CD4-positive, alpha-beta T cell treated with Interleukin-10 for 1 hour (primary cell): ENCODE results near the gene DNAJC13.
A peak's percentile ranks its signal among the peaks of the same experiment; 100 is the strongest.
"Not testable (repeated sequence)": the region's sequence is repeated elsewhere in the genome, so short reads cannot be mapped to it uniquely, and the experiment has no call there.

Experiments
- DNase-seq: peaks from one replicate; pipeline ENCODE4 v3.0.0-alpha.2; 2020

The DNAJC13 gene, protein sequence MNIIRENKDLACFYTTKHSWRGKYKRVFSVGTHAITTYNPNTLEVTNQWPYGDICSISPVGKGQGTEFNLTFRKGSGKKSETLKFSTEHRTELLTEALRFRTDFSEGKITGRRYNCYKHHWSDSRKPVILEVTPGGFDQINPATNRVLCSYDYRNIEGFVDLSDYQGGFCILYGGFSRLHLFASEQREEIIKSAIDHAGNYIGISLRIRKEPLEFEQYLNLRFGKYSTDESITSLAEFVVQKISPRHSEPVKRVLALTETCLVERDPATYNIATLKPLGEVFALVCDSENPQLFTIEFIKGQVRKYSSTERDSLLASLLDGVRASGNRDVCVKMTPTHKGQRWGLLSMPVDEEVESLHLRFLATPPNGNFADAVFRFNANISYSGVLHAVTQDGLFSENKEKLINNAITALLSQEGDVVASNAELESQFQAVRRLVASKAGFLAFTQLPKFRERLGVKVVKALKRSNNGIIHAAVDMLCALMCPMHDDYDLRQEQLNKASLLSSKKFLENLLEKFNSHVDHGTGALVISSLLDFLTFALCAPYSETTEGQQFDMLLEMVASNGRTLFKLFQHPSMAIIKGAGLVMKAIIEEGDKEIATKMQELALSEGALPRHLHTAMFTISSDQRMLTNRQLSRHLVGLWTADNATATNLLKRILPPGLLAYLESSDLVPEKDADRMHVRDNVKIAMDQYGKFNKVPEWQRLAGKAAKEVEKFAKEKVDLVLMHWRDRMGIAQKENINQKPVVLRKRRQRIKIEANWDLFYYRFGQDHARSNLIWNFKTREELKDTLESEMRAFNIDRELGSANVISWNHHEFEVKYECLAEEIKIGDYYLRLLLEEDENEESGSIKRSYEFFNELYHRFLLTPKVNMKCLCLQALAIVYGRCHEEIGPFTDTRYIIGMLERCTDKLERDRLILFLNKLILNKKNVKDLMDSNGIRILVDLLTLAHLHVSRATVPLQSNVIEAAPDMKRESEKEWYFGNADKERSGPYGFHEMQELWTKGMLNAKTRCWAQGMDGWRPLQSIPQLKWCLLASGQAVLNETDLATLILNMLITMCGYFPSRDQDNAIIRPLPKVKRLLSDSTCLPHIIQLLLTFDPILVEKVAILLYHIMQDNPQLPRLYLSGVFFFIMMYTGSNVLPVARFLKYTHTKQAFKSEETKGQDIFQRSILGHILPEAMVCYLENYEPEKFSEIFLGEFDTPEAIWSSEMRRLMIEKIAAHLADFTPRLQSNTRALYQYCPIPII (N-terminal part only)

DNA sequence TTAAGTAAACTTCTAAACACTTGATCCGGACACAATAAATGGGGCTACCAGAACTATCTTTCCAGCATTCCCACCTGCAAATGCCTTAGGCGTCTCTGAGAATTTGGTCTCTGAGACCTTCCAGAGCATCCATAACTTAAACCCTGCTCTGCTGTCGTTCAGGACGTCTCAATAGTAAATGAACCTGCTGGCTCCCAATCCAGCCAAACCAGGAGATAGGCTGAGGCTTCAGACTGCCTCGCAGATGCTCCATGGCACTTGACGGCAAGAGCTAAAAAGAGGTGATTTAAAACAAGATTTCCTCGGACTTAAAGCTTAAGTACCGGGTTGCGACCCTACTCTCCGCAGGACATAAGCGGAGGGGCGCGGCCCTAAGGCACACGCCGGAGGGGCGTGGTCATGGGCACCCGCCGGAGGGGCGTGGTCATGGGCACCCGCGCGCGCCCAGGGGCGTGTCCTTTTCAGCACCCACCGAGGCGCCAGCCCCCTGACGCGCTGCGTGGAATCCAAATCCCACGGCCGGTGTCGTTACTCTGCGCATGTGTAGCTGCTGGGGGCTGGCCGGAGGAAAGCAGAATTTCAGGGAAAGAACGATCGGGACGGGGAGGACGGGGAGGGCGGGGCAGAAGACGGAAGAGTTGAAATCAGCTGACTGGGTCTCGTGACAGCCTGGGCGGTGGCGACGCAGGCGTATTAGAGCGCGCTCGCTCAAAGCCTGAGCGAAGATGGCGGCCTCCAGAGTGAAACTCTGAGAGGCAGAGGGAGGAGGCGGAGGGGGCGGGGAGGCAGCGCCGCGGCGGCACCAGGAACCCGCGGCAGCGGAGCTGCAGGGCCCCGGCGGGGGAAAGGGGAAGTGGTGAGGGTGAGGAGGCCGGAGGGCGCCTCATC is at the start of gene DNAJC13:
TSS of gene DNAJC13 (plus strand) at position 696 of the 888 bp plus-strand sequence. CDS start 17,049 bp downstream, outside the sequence.
- peak; percentile 94 for DNase-seq

DNA sequence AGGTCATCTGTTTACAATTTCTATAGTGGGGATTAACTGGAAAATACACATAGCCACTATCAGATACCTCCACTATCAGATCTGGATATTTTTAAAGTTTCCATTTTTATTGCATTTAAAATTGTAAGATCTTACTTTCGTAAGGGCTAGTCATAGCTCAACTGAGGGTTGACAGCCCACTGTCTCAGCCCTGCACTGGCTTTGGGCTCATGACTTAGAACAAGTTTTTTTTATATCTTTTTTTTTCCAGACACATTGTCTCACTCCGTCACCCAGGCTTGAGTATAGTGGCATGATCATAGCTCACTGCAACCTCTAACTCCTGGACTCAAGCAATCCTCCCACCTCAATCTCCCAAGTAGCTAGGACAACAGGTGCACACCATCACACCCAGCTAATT is 48.8 kb upstream of the DNAJC13 start:
- no peak for DNase-seq

DNA sequence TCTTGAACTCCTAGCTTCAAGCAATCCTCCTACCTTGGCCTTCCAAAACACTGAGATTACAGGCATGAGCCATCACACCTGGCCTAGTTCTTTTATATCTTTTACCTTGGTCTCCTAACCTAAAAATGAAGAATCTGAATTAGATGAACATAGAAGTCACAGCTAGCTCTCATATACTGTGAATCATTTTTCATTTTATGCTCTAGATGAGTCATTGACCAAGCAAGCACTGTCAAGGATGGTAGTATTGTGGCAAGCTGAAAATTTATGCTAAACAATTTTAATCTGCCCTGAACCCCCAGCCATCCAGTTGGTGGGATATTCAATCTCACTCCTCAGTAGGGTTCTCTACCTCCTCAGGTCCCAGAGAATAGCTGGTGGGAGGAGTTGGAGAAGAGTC is 48.3 kb upstream of the DNAJC13 start:
- no peak for DNase-seq

DNA sequence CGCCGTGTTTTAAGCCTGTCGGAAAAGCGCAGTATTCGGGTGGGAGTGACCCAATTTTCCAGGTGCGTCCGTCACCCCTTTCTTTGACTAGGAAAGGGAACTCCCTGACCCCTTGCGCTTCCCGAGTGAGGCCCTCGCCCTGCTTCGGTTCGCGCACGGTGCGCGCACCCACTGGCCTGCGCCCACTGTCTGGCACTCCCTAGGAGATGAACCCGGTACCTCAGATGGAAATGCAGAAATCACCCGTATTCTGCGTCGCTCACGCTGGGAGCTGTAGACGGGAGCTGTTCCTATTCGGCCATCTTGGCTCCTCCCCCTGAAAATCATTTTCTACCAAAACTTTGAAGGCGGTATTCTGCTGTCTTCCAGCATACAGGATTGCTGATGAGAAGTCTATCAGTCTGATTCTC is 40.4 kb upstream of the DNAJC13 start:
- DNase-seq: not testable (repeated sequence)

DNA sequence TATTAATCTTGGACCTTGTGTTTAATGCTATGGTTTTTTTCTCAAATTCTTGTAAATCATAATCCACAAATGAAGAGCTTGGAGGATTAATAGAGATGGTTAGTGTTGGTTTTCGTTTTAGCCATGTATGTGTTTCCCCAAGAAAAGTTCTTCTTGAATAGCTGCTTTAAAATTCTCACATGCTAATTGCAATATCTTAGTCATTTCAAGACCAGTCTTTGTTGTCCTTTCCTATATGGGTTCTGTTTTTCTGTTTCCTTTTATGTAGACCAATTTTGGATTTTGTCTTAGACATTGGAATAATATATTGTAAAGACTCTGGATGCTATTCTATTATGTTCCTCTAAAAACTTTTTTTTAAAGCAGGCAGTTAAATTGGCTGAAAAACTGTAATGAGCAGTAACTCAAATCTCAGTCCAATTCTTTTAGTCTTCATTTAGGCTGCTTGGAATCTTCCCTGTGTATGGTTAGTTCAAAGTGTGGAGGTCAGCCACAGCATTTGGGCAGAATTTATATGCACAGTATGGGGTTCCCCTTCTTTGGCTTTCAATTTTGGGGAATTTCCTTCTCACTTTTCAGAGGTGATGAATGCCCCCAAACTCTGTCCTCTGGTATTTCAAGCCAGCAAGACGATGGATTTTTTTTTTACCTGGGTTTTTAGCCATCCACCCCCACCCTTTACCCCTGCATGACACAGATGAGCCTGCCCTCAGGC is 39.1 kb upstream of the DNAJC13 start:
- DNase-seq: no peak

DNA sequence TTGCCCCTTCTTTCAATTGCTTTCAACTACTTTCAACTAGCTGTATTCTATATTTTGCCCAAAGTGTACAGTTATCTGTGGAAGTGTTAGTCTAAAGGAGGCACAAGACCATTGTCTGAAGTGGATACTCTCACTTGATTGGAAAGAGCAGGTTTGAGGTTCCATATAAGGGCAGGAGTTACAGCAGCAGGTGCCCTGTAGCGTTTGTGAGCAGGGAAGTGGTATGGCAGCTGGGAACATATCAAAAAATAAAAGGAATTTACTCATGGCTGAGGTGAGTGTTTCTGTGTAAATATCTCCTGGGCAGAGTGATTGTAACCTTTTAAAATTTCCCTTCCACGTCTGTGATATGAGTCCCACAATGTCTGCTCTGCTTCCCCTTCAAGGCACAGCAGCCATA is 38.5 kb upstream of the DNAJC13 start:
- no peak for DNase-seq

DNA sequence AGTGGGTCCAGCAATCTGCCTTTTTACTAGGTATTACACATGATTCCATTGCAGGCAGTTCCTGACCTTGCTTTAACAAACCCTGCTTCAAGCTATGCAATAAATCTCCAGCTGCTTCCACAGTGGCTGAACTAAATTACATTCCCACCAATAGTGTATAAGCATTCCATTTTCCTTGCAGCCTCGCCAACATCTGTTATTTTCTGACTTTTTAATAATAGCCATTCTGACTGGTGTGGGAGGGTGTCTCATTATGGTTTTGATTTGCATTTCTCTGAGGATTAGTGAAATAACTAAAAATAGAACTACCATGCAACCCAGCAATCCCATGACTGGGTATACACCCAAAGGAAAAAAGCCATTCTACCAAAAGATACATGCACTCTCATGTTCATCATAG is 36.4 kb upstream of the DNAJC13 start:
- DNase-seq: no peak

DNA sequence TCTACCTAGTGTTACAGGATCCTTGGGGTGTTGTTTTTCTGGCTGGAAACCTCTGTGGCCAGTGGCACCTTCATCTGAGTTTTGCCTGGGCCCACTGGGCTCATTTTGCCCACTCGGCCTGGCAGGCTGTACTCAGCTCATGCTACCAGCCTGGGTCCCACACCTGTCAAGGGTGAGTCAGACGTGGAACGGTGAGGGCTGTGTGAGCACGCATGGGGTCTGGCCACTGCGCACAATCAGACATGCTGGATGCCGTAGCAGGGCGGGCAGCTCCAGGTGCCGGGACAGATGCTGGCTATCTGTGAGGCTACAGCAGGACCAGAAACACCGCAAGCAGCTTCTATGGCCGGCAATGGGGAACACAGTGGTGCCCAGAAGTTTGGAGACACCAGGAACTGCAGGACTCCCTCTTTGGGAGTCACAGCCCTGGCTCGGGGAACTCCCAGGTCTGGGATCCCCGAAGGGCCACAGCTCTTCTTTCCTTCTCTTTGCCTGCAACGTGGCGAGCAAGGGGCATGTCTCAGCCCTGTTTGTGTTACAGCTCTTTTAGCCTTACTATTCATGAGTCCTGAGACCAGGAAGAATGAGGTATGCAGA is 35.9 kb upstream of the DNAJC13 start:
- DNase-seq: no peak

DNA sequence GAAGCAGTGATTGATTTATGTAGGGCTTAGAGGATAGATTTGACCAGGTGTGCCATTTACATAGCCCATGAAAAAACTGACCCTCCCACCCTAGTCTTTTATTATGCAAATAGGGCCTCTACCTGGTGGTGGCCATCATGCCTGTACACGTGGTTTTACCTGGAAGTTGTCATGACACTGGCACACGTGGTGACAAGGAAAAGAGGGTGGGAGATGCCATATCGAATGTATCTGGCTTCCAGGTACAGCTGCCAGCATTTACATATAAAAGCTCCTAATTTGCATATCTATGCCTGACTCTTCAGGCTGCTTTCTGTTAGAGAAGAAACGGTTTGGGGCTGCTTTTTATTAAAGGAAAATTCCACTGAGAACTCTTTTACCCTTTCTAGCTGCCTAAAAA is 35.0 kb upstream of the DNAJC13 start:
- no peak for DNase-seq

DNA sequence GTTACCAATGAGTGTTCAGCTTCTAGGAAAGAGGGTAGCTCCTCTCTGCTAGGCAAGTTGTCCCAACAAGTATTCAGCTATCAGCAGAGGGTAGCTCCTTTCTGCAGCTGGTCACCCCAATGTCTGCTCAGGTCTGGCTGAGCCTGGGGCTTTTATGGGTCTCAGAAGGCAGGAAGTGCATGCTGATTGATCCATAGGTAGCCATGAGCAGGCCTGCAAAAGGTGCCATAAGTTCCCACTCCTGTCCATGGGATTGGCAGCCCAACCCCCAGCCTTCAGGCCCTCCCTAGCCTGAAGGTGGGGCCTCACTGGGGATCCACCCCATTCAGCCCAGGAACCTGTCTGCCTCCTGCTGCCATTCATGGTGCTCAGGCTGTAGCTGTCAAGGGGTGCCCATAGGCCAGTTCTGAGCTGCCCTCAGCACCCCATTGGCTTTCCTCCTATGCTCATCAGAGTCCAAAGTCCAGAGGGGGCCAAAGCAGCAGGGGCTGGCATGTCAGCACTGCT is 34.6 kb upstream of the DNAJC13 start:
- DNase-seq: no peak

DNA sequence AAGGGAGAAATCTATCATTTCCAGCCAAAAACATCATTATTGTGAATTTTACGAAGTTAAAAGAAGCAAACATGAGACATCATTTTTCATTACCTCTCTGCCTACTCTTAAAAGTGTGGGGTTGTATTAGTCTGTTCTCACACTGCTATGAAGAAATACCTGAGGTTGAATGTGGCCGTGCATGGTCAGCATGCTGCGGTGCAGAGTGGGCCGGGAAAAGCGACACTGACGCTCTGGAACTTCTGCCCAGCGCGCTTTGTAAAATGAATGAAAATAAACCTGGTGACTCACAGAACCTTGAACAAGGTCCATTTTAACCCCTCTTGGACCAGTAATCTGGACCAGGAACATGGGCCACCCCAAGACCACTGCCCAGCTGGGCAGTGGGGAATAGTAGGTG is 31.0 kb upstream of the DNAJC13 start:
- DNase-seq: no peak

DNA sequence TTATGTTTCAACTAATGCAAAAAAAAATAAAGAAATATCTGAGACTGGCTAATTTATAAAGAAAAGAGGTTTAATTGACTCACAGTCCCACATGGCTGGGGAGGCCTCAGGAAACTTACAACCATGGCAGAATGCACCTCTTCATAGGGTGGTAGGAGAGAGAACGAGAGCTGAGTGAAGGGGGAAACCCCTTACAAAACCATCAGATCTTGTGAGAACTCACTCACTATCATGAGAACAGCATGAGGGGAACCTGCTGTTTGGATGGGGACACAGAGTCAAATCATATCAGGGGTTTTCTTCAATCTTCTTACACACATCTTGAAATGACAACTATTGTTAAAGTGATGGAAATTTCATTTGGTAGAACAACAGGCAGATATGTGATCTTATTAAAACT is 24.6 kb upstream of the DNAJC13 start:
- DNase-seq: not testable (repeated sequence)

DNA sequence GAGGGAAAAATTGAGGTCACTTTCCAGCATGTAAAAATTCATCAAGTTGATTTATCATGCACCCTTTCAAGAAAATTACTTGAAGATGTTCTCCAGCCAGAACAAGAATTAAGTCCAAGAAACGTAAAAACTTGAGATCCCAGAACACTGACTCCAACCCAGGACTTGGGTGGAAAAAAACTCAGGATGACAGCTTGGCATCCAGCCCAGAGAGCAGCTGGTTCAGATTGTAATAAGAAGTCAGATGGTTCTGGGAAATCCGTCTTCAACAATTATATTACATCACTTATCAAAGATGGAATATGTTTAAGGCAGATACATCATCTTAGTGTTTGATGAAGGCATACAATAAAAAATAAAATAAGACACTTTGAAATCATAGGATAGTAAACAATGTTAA is 23.0 kb upstream of the DNAJC13 start:
- DNase-seq: no peak

DNA sequence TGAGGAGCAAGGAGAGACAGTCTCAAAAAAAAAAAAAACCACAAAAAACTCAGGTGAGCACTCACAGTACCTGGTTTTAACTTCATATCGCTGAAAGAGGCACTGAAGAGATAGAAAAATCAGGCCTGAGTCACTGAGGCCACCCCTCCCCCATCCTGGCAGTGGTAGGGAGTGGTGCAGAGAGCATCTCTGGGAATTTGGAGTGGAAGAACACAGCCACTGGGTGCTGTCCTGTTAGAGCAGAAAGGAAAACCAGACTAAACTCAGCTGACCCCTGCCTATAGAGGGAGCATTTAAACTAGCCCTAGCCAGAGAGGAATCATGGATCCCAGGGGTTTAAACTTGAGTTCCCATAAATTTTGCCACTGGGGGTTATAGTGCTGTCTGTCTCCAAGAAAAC is 22.2 kb upstream of the DNAJC13 start:
- DNase-seq: no peak

DNA sequence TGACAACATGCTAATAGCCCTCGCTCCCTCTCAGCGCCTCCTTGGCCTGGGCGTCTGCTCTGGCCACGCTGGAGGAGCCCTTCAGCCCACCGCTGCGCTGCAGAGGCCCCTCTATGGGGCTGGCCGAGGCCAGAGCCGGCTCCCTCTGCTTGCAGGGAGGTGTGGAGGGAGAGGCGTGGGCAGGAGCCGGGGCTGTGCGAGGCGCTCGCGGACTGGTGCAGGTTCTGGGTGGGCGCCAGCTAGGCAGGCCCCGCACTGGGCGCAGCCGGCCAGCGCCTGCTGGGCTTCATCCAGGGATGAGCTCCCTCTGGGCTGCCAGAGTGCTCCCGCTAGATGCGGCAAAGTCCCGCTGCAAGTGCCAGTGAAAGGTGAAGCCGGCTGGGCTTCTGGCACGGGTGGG is 21.0 kb upstream of the DNAJC13 start:
- DNase-seq: no peak

DNA sequence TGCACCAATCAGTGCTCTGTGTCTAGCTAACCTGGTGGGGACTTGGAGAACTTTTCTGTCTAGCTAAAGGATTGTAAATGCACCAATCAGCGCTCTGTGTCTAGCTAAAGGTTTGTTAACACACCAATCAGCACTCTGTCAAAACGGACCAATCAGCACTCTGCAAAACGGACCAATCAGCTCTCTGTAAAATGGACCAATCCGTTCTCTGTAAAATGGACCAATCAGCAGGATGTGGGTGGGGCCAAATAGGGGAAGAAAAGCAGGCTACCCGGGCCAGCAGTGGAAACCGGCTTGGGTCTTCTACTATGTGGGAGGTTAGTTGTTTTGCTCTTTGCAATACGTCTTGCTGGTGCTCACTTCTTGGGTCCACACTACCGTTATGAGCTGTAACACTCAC is 20.5 kb upstream of the DNAJC13 start:
- not testable (repeated sequence) for DNase-seq

DNA sequence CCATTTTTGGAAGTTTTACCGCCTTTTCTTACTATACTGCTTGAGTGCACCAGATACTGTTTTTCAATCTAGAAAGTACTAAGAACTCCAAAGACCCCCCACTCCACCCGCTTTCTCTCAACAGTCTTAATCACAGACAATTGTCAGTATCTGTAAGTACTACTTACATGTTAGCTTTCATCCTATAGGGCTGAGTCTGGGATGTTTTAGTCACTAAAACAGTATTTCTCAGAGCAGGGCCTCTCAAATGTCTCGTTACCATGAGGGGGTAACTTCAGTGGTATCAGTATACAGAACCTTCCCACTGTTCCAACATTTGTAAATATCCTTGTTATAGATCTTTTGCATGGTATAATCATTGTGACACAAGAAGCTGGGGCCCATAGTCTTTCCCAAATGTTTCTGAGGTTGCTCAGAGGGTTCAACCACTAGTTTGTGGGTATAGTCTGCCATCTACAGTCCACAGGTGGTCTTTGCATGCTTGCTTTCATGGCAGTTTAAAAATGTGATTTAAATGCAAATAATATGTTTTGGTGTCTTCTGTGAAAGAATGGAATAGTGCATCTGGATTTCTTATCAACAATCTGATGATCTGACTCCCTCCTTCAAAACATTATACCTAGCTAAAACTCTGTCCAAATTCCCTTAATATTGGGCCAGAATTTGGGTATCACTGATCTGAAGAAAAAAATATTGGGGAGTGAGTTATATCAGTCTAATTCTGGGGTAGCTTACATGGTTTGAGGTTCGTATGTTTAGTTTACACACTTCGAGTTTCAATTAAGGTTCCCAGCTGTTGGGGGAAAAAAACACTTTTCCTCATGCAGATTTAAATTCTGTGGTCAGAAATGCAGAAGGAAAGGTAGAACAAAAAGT is 18.0 kb upstream of the DNAJC13 start:
- peak; percentile 40 for DNase-seq

DNA sequence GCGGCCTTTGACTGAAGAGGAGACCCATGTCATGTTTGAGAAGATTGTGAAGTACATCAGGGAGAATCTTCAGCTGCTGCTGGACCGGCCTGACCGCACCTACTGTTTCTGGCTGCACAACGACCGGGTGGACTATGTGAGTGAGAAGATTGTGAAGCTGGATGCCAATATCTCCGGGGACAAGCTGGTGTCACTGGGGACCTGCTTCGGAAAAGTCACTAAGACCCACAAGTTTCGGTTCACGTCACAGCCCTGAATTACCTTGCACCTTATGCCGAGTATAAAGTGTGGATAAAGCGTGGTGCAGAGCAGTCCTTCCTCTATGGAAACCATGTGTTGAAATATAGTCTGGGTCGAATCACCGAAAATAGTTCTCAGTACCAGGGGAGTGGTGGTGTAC is 16.0 kb upstream of the DNAJC13 start:
- DNase-seq: no peak

DNA sequence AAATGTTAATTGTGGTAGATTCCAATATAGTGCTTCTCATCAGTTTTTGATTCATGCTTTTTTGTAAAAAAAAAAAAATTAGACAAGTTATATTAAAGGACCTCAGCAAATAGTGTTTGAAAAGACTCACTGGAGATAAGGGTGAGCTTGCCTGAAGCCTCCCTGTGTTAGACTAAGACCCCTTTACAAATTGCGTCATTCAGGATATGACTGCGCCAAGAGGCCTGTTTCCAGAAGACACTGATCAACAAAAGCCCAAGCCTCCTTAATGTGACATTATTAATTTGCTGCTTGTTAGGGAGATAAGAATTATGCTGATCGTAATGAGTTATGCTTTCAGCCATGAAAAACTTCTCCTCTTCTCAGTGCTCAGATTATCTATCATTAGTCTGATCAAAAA is 13.0 kb upstream of the DNAJC13 start:
- no peak for DNase-seq

DNA sequence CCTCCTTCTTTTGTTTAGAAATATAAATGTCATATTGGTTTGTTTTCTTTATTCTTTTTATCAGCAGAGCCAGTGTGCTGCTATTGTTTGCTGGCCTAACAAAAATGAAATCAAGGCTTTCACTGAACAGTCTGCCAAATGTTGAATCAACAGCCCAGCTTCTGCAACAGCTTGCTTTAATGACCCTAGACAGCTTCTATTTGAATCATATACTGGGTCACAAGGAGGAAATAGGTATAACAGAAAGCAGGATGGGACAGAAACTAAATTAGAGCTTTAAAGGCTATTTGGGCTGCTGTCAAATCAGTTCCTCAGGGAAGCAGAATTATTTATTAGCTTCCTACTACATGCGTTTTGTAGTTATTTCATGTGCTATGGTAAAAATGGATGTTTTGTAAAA is 12.1 kb upstream of the DNAJC13 start:
- DNase-seq: no peak
